K562 (cell line): ENCODE data around the gene BOD1L2. TPM values are rescaled to one million over a fixed set of nuclear protein-coding genes. Genes with fewer than 3 reads are reported as not detected.

Experiments
- ATF3 ChIP-seq, 2 experiments: fragments of 450-650 bp in 1 of 2; sonication (generic) in 1 of 2; formaldehyde crosslinking in 1 of 2; IDR thresholded peaks in 1 of 2; conservative IDR thresholded peaks in 1 of 2; 2 replicates each; pipeline versions ENCODE4 v1.6.1 to v1.8.1; 2016 to 2023; ENCODE audit warnings: mild to moderate bottlenecking in 2 of 2, moderate library complexity in 2 of 2, inconsistent platforms in 1 of 2, missing genetic modification reagents in 1 of 2
- CREB1 ChIP-seq, 2 experiments: sonication (generic) in 1 of 2; formaldehyde crosslinking in 1 of 2; IDR thresholded peaks; 2 replicates each; pipeline versions ENCODE4 v1.6.1 to v1.8.0; 2012 to 2022; ENCODE audit warnings: inconsistent platforms in 1 of 2, mild to moderate bottlenecking in 1 of 2, missing genetic modification reagents in 1 of 2, moderate library complexity in 1 of 2
- DPF2 ChIP-seq: fragments of 450-650 bp; IDR thresholded peaks from 2 replicates; pipeline ENCODE4 v1.6.1; 2016
- FOXK1 ChIP-seq: sonication (generic); formaldehyde crosslinking; IDR thresholded peaks from 2 replicates; pipeline ENCODE4 v1.8.0; 2022; ENCODE audit warnings: missing genetic modification reagents, mild to moderate bottlenecking, borderline replicate concordance
- KLF16 ChIP-seq: IDR thresholded peaks from 2 replicates; pipeline ENCODE4 v1.6.1; 2016; ENCODE audit warnings: antibody characterized with exemption
- NFIC ChIP-seq: fragments of 450-650 bp; IDR thresholded peaks from 2 replicates; pipeline ENCODE4 v1.6.1; 2017; ENCODE audit warnings: mild to moderate bottlenecking, inconsistent platforms
- PBX2 ChIP-seq, 2 experiments: IDR thresholded peaks in 1 of 2; conservative IDR thresholded peaks in 1 of 2; 2 replicates each; pipeline ENCODE4 v1.6.1; 2016; ENCODE audit warnings: low read depth in 2 of 2, mild to moderate bottlenecking in 1 of 2, missing compliant biosample characterization in 1 of 2, missing genetic modification characterization in 1 of 2, moderate library complexity in 1 of 2
- SIX5 ChIP-seq, 2 experiments: IDR thresholded peaks; 2 replicates each; pipeline ENCODE4 v1.6.1; 2011; ENCODE audit warnings: low read length in 2 of 2, borderline replicate concordance in 1 of 2, low read depth in 1 of 2, mild to moderate bottlenecking in 1 of 2, moderate library complexity in 1 of 2; ENCODE audit not compliant: insufficient read depth in 1 of 2
- THRB ChIP-seq: fragments of 450-650 bp; formaldehyde crosslinking; conservative IDR thresholded peaks from 2 replicates; pipeline ENCODE4 v1.4.0; 2022; ENCODE audit warnings: mild to moderate bottlenecking, missing genetic modification characterization
- ZBED1 ChIP-seq: IDR thresholded peaks from 2 replicates; pipeline ENCODE4 v1.6.1; 2014
- ZBTB49 ChIP-seq: sonication (generic); formaldehyde crosslinking; IDR thresholded peaks from 2 replicates; pipeline ENCODE4 v1.8.0; 2022; ENCODE audit warnings: missing genetic modification reagents, mild to moderate bottlenecking, borderline replicate concordance
- ZNF280A ChIP-seq: fragments of 450-650 bp; IDR thresholded peaks from 2 replicates; pipeline ENCODE4 v1.6.1; 2018; ENCODE audit warnings: mild to moderate bottlenecking, low read depth; ENCODE audit not compliant: partially characterized antibody
- ZNF384 ChIP-seq: IDR thresholded peaks from 2 replicates; pipeline ENCODE4 v1.6.1; 2012; ENCODE audit warnings: low read depth, low read length, improper control_type of control experiment
- polyA plus RNA-seq, 8 experiments: library from polyadenylated mRNA; depleted of rRNA in 4 of 8; stranded (reverse) in 5 of 8; unstranded in 3 of 8; fragments of >200 nt; fragmentation: Nextera tagmentation in 2 of 8; fragmentation: Illumina TruSeq in 1 of 8; extraction: Ambion mirVana in 2 of 8; extraction: Trizol in 1 of 8; gene quantifications; 2 replicates each; pipeline versions ENCODE4 v1.2.1 to v1.2.3, GENCODE V29; 2011 to 2014; ENCODE audit warnings: inconsistent platforms in 1 of 8, missing spikeins in 1 of 8
- total RNA-seq, 7 experiments: library from RNA; depleted of rRNA in 6 of 7; stranded (reverse); fragments of >200 nt in 6 of 7; fragmentation: Illumina TruSeq in 2 of 7; extraction: Trizol in 2 of 7; gene quantifications; 2 replicates each; pipeline versions ENCODE4 v1.2.1 to v1.2.3, GENCODE V29; 2011 to 2021; ENCODE audit warnings: low replicate concordance in 1 of 7

Gene BOD1L2
- total and polyA plus RNA-seq, 9 of the 15 experiments (the other 6 are each of a cell fraction or from before 2014, with no cell fraction given), result 0.03 TPM; not detected in 8

GRCh38 chr18:57141208-57142129 is 5.4 kb upstream of the BOD1L2 start (continued):
- peak; percentile 69 for TF ChIP-seq PBX2 (CRISPR knock-in tag; IDR thresholded peaks at IDR 0.05; ENCODE audit: low read depth)
- peak; percentile 96 for TF ChIP-seq PBX2 (tag; conservative IDR thresholded peaks at IDR 0.05; ENCODE audit: low read depth)
- TF ChIP-seq SIX5 (IDR thresholded peaks at IDR 0.05; ENCODE audit: borderline replicate concordance in 1 of 2, insufficient read depth in 1 of 2, low read depth in 1 of 2, low read length in 2 of 2), result no peak
- no peak for TF ChIP-seq ZNF280A
- TF ChIP-seq ZNF384, result peak; percentile 91
- TF ChIP-seq FOXK1 (CRISPR knock-in tag), result 0 out of 2 replicates have a peak, but pooled peaks have one; percentile 52
- no peak for TF ChIP-seq ZBED1
- peak; percentile 63; the same call in 1 of the 2 replicates for TF ChIP-seq DPF2
- no peak for TF ChIP-seq THRB
- peak; percentile 70; the same call in 1 of the 2 replicates for TF ChIP-seq NFIC
- TF ChIP-seq KLF16, result peak; percentile 64; the same call in 1 of the 2 replicates
- TF ChIP-seq ZBTB49 (CRISPR knock-in tag), result no peak
- peak; percentile 98 for TF ChIP-seq ATF3 (IDR thresholded peaks at IDR 0.05)
- TF ChIP-seq ATF3 (CRISPR knock-in tag; conservative IDR thresholded peaks at IDR 0.05), result peak; percentile 73; the same call in 1 of the 2 replicates
- TF ChIP-seq CREB1 (IDR thresholded peaks at IDR 0.05), result no peak
- 0 out of 2 replicates have a peak, but pooled peaks have one; percentile 13 for TF ChIP-seq CREB1 (CRISPR knock-in tag; IDR thresholded peaks at IDR 0.05)
